ENCODE measurements around the gene NEBL.

NEBL gene

DNA sequence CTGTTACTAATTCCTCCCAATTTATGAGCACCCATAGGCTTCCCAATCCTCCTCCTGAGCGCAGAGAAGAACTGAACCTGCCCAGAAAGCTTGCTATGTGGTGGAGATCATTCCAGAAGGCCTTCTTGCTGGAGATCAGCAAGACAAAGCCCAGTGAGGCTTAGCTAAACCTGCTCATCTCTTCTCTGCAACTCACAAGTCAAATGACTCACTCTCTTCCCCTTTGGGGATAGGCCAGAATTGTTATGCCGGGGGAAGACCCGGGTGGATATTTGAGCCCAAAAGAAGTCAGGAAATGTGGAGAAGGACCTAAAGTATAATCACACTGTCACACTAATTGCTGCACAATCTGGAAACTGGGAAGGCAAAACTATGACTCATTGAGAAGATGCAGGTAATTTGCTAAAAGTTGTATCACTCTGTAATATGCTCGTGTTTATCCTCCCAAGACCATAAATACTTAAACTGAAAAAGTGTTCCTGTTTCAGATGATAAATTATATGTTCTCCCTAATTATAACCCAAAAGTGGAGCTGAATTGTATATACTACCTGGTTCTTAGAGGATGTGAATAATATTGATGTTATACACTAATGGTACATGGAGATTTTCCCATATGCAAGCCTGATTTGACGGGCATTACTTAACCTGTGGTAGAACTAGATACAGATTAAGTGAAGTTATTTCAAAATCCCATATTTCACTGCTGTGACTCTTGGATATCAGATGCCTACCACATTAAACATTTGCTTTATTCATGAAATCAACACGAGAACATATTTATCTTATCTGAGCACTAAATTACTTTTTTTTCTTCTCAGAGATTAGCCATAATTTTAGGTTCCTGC, 6.4 kb downstream of the NEBL start:
- peak; percentile 71 for DNase-seq
- Histone ChIP-seq H3K27me3 (replicated peaks) (no peaks in the 10 kb centered on the region), H3K4me3 (ENCODE audit: low read depth, low read length) (no peak overlapping the region), H3K27ac (peak overlapping the region; percentile 69), H3K36me3 (replicated peaks) (no peaks in the 10 kb centered on the region)
- in situ Hi-C loops (cut with HindIII; ENCODE audit: low pct_ligation_motif_present, low sequenced_read_pairs), result no loop called here
- TF ChIP-seq, protein P1, sequence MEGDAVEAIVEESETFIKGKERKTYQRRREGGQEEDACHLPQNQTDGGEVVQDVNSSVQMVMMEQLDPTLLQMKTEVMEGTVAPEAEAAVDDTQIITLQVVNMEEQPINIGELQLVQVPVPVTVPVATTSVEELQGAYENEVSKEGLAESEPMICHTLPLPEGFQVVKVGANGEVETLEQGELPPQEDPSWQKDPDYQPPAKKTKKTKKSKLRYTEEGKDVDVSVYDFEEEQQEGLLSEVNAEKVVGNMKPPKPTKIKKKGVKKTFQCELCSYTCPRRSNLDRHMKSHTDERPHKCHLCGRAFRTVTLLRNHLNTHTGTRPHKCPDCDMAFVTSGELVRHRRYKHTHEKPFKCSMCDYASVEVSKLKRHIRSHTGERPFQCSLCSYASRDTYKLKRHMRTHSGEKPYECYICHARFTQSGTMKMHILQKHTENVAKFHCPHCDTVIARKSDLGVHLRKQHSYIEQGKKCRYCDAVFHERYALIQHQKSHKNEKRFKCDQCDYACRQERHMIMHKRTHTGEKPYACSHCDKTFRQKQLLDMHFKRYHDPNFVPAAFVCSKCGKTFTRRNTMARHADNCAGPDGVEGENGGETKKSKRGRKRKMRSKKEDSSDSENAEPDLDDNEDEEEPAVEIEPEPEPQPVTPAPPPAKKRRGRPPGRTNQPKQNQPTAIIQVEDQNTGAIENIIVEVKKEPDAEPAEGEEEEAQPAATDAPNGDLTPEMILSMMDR (IDR thresholded peaks at IDR 0.05; ENCODE audit: low read depth, low read length, missing control alignments), result no peak

DNA sequence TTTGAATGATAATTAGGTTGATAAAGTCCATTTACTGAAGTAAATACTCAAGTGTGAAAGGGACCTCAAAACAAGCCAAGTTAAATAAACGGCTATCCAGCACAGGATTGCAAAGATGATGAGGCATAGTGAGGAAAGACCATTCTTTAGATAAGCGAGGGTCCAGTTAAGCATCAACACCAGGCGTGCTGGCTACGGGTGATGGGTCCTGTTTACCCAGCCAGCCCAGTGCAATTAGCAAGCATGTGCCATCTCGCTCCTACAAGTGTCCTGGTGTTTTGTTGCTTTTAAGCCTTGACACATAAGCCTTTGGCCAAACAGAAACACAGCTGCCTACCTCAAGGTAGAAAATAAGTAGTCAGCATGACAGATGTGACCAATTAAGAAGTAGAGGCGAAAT, 7.1 kb downstream of the NEBL start:
- peak; percentile 22 for DNase-seq
- in situ Hi-C loops (cut with HindIII; ENCODE audit: low pct_ligation_motif_present, low sequenced_read_pairs), result no loop called here
- Histone ChIP-seq H3K4me3 (ENCODE audit: low read depth, low read length) (no peak overlapping the region), H3K27ac (peak overlapping the region; percentile 69), H3K27me3 (replicated peaks) (no peaks in the 10 kb centered on the region), H3K36me3 (replicated peaks) (no peaks in the 10 kb centered on the region)
- TF ChIP-seq, protein P1 (IDR thresholded peaks at IDR 0.05; ENCODE audit: low read depth, low read length, missing control alignments), result no peak

DNA sequence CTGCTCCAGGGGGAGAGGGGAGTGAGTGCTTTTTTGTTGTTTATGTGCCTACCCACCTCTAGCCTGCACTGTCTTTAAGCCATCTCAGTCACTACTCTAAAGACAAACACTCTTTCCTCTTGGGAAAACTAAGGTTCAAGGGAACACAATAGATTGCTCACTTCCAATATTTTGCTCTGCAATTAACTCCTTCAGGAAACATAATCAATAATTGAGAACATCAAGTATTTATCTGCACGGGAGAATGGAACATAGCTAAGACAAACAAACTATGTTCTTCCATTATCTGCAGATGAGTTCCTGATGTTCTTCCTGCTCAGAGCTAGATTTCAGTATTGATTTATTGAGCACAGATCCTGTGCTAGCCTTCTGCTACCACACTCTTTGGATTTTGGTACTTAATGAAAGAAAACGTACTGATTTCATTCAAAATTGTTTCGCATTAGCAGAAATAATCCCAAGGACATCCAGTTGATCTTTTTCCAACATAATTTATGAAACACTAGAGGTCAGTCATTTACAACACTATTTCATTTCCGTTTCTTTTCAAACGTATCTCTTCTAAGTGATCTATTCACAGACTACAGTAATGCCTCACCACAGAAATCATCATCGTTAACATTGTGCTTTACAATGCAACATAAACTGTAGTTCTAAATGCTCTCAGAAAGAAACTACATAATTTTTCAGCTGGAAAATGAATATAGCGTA, 8.3 kb downstream of the NEBL start:
- in situ Hi-C loops (cut with HindIII; ENCODE audit: low pct_ligation_motif_present, low sequenced_read_pairs), result no loop called here
- no peaks in the 10 kb centered on the region for H3K36me3 ChIP-seq (replicated peaks)
- H3K27me3 ChIP-seq (replicated peaks), result no peaks in the 10 kb centered on the region
- DNase-seq, result no peak
- H3K4me3 ChIP-seq (ENCODE audit: low read depth, low read length), result no peak overlapping the region
- H3K27ac ChIP-seq, result no peak overlapping the region
- TF ChIP-seq, protein P1 (IDR thresholded peaks at IDR 0.05; ENCODE audit: low read depth, low read length, missing control alignments), result no peak

DNA sequence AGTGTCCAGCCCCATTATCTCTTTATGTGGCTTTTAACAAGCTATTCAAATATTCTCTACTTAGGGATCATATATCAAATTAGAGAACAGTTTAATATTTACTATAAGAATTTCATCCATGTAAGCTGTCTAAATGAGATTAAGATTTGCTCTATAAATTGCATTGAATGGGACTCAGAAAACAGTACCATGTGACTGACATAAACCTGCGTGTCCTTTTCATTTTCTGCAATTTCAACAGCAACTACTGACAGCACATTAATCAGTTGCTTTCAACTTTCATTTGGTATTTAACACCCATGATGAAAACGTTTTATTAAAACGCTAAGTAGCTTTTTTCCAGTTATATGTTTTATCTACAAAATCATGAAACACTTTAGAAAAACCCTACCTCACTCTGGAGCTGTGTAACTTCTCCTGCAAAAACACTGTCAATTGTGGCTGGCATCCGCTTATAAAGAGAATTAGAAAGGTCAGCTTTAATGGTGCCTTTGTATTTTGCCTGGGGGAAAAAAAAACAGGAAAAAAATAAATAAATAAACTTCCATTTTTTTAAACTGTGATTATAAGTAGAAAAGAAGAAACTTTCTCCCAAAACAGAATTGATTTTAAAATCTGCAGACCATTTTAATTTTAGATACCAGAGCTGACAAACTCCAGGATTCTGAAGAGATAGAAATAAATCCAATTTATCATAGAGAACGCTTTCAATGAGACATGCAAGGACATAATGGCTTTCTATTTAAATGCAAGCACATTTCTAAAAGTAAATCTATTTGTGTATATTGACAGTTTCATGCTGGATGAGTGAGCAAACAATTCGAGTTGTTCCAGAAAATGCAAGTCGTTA, 9.2 kb downstream of the NEBL start:
- in situ Hi-C loops (cut with HindIII; ENCODE audit: low pct_ligation_motif_present, low sequenced_read_pairs), result no loop called here
- Histone ChIP-seq H3K36me3 (replicated peaks) (no peaks in the 10 kb centered on the region), H3K27ac (no peak overlapping the region), H3K27me3 (replicated peaks) (no peaks in the 10 kb centered on the region), H3K4me3 (ENCODE audit: low read depth, low read length) (no peak overlapping the region)
- no peak for DNase-seq
- TF ChIP-seq, protein P1 (IDR thresholded peaks at IDR 0.05; ENCODE audit: low read depth, low read length, missing control alignments), result no peak

DNA sequence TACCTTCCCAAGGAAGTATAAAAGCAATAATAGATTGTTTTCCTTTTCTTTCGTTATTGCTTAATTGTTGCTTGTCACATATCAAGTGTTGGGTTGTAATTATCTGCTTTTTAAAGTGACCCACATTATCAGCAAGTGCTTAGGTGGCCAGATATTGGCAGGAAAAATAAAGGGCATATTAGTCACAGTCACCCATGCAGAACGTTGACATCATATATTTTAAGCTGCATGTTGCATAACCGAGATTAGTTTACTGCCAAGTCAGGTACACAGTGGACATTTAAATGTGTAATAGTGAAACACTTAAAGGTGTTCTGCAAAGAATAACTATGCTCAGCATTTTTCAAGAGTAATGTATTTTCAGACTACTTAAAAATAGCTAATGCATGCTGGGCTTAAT, 11.4 kb downstream of the NEBL start:
- Histone ChIP-seq H3K4me3 (ENCODE audit: low read depth, low read length) (no peak overlapping the region), H3K27ac (no peak overlapping the region), H3K27me3 (replicated peaks) (no peaks in the 10 kb centered on the region), H3K36me3 (replicated peaks) (no peaks in the 10 kb centered on the region)
- DNase-seq, result no peak
- in situ Hi-C loops (cut with HindIII; ENCODE audit: low pct_ligation_motif_present, low sequenced_read_pairs), result no loop called here
- TF ChIP-seq, protein P1 (IDR thresholded peaks at IDR 0.05; ENCODE audit: low read depth, low read length, missing control alignments), result no peak

Measured in brain microvascular endothelial cell (primary cell).